Pancreas (tissue), 10 donors: Measurements from ENCODE around the gene GLOD4. TPM values are rescaled to one million over a fixed set of nuclear protein-coding genes. Genes with fewer than 3 reads are reported as not detected.

Experiments
- ATAC-seq, 4 donors: fragments of 200-7000 bp; cut with Tn5 transposase; one replicate each; pipeline versions ENCODE4 v1.8.0 to v1.9.1; 2020; ENCODE audit warnings: mild to moderate bottlenecking in 4 of 4, moderate library complexity in 4 of 4
- DNase-seq, 6 donors: peaks; one replicate each; pipeline ENCODE4 v3.0.0-alpha.2; 2020
- FAIRE-seq: peaks from 2 replicates; lab custom pipeline; 2012; peaks lifted over from hg19 to GRCh38; lab: Jason Lieb, UNC
- H3K27ac ChIP-seq, 4 donors: fragments of 200-600 bp; sonication (generic); 1 replicate in 3 of 4; 2 replicates in 1 of 4; pipeline versions ENCODE4 v1.5.0 to v1.8.0; 2020
- H3K27me3 ChIP-seq, 4 donors: fragments of 200-600 bp; one replicate each; pipeline ENCODE4 v1.8.0; 2021
- H3K36me3 ChIP-seq, 3 donors: fragments of 200-600 bp; sonication (generic) in 1 of 3; one replicate each; pipeline versions ENCODE4 v1.5.0 to v1.8.0; 2020 to 2021
- H3K4me1 ChIP-seq, 3 donors: fragments of 200-600 bp; one replicate each; pipeline ENCODE4 v1.8.0; 2021
- H3K4me3 ChIP-seq, 4 donors: fragments of 200-600 bp; sonication (generic) in 2 of 4; one replicate each; pipeline versions ENCODE4 v1.5.0 to v1.8.0; 2020 to 2021
- H3K9me3 ChIP-seq, 4 donors: fragments of 200-600 bp; one replicate each; pipeline ENCODE4 v1.8.0; 2021
- CTCF ChIP-seq, 4 donors: fragments of 200-600 bp; sonication (generic) in 3 of 4; IDR thresholded peaks; one replicate each; pipeline versions ENCODE4 v1.5.0 to v1.8.0; 2021; ENCODE audit warnings: antibody characterized with exemption in 4 of 4
- WGBS, 2 donors: extraction: QIAGEN DNeasy Blood & Tissue Kit; methylation state at CpG; one replicate each; pipeline ENCODE4 v1.1.7; 2013; 5-methylcytosine and 5-hydroxymethylcytosine counted together
- intact Hi-C, 3 donors: fragments of 100-400 bp; cut with DNase I; formaldehyde crosslinking; loops; one replicate each; pipeline versions ENCODE4 v1.11.1 to v1.14.2; 2022
- polyA plus RNA-seq, 2 donors: library from polyadenylated mRNA; stranded (reverse); fragments of 200-250 nt; gene quantifications; one replicate each; pipeline ENCODE4 v1.2.3, GENCODE V29; 2013
- total RNA-seq, 6 donors: library from RNA; stranded (reverse); fragmentation: NEBNext Ultra II Directional in 4 of 6; extraction: Animal tissue kit (Norgen Biotek cat#: 25700) in 4 of 6; gene quantifications; one replicate each; pipeline versions ENCODE4 v1.2.1 to v1.2.4, GENCODE V29; 2021 to 2023
- donor health status: healthy with polysubstance abuse.
- donor health status: DM: no; HTN: no; CAD: no; lungs with moderate emphysema.
- donor health status: DM: no; HTN: no; CAD: no.
- donor health status: control.
- donor health status: control.
- donor health status: Bipolar disorder and iron deficiency.
- donor health status: DM: yes; HTN: yes; CAD: no.
- donor health status: DM: no; HTN: no; CAD: no.
- donor health status: DM: no; HTN: no; CAD: no.
- donor health status: DM: yes; HTN: yes; CAD: no.

The GLOD4 gene
- total and polyA plus RNA-seq, 8 donors, result 18.7 to 36.8 (median 28.0) TPM

GRCh38 chr17:726271-726919, 55.7 kb downstream of the GLOD4 start:
- Histone ChIP-seq H3K4me1 (peaks cover 0 to 10% (median 0%) of the 10 kb centered on the region in 3 donors), H3K27ac (peak overlapping the region in 1 of 4 donors; percentile 26), H3K36me3 (no peaks in the 10 kb centered on the region), H3K4me3 (no peak overlapping the region), H3K9me3 (no peaks in the 10 kb centered on the region), H3K27me3 (no peaks in the 10 kb centered on the region)
- DNase-seq (no peak), FAIRE-seq (no peak), ATAC-seq (peak; percentile 44 to 69 (median 52))
- intact Hi-C loops, result no loop called here
- TF ChIP-seq CTCF (IDR thresholded peaks at IDR 0.05), result no peak
- WGBS, 2 donors, result 51 to 52% methylated on average over 20 of the region's 20 CpGs

- no peak overlapping the region for H3K27ac ChIP-seq
- no peak for DNase-seq
- TF ChIP-seq CTCF (IDR thresholded peaks at IDR 0.05), result no peak
- WGBS, 2 donors, result 67 to 73% methylated on average over 11 to 12 of the region's 12 CpGs
- peaks cover 0 to 6% (median 0%) of the 10 kb centered on the region in 3 donors for H3K4me1 ChIP-seq
- H3K4me3 ChIP-seq, result no peak overlapping the region
- no peaks in the 10 kb centered on the region for H3K27me3 ChIP-seq
- ATAC-seq, result peak in 3 of 4 donors; percentile 23 to 33 (median 29)
- no peak for FAIRE-seq
- H3K9me3 ChIP-seq, result no peaks in the 10 kb centered on the region
- intact Hi-C loops, result no loop called here
- H3K36me3 ChIP-seq, result no peaks in the 10 kb centered on the region
Measured at GRCh38 chr17:725746-726145, 56.3 kb downstream of the GLOD4 start.

- no peak overlapping the region for H3K27ac ChIP-seq
- ATAC-seq (no peak), DNase-seq (no peak), FAIRE-seq (no peak)
- TF ChIP-seq CTCF (IDR thresholded peaks at IDR 0.05), result no peak
- WGBS, 2 donors, result 91 to 96% methylated on average over 14 of the region's 14 CpGs
- no peak overlapping the region for H3K4me3 ChIP-seq
- H3K36me3 ChIP-seq, result no peaks in the 10 kb centered on the region
- intact Hi-C loops, result no loop called here
- H3K27me3 ChIP-seq, result no peaks in the 10 kb centered on the region
- peaks cover 0 to 6% (median 0%) of the 10 kb centered on the region in 3 donors for H3K4me1 ChIP-seq
- H3K9me3 ChIP-seq, result no peaks in the 10 kb centered on the region
Measured at GRCh38 chr17:725084-725483, 57.0 kb downstream of the GLOD4 start.

GRCh38 chr17:721540-721937, 60.5 kb downstream of the GLOD4 start:
- Histone ChIP-seq H3K4me3 (no peak overlapping the region), H3K27me3 (no peaks in the 10 kb centered on the region), H3K36me3 (no peaks in the 10 kb centered on the region), H3K27ac (no peak overlapping the region), H3K9me3 (no peaks in the 10 kb centered on the region), H3K4me1 (peaks cover 0 to 20% (median 3%) of the 10 kb centered on the region in 3 donors)
- intact Hi-C loops, result no loop called here
- no peak for DNase-seq
- FAIRE-seq, result no peak
- ATAC-seq, result no peak
- WGBS, 2 donors, result 49 to 57% methylated on average over 5 of the region's 5 CpGs
- TF ChIP-seq CTCF (IDR thresholded peaks at IDR 0.05), result no peak
